GM12872 (cell line): ENCODE data around the gene ROBO1.

ENCODE experiments used
- CTCF ChIP-seq: IDR thresholded peaks from 3 replicates; pipeline ENCODE4 v1.5.1; 2011; ENCODE audit warnings: low read depth, mild to moderate bottlenecking, low read length, moderate library complexity; ENCODE audit not compliant: insufficient read depth

Gene ROBO1

GRCh38 chr3:79255702-79256101, 512.1 kb downstream of the ROBO1 start:
- no peak for TF ChIP-seq CTCF

DNA sequence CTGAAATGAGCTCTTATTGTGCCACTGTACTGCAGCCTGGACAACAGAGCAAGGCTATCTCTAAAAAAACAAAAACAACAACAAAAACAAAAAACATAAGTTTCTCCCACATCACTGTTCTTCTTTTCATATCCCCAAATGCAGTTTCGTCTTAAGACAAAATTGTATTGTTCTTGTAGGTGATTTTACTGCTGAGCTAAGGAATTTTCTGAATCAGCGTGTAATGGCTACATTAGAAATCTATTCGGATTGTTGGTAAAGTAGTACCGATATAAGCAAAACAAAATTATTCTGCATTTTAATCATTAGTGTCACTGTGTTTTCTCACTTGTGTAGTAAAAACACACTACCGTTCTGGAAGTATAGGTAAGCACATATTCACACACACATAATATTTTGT, 512.5 kb downstream of the ROBO1 start:
- no peak for TF ChIP-seq CTCF

DNA sequence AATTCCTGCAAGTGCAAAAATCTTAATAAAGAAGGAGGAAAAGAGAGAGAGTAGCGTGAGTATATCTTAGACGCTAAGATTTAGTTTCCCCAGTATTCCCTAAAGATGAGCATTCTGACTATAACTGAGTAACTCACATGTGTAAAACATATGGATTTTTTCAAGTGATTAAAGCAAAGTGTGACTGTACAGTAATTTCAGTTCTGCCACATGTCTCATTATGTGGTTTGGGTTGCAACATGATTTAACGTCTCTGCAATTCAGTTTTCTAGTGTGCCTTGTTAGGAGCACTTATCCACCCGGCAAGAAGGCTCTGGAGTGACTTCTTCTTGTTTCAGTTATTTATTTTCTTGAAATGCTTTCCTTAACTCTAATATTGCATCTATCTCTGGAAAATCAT, 514.1 kb downstream of the ROBO1 start:
- TF ChIP-seq CTCF, result no peak

DNA sequence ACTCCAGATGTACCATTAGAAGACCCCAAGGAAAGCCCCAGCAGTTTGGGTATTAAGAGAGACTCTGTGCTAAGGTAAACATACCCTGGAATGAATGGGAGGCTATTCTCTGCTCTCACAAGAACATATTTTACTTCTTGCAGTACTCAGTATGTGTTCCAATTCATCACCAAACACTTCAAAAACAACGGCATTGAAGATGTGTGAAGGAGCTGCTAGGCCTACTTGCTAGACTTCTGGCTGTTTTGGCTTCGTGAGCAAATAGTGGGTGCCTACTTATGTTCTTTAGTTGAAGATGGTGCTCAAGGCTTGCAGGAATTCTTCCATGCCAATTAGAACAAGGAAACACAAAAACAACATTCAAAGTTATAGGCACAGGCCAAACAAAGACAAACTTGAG, 514.5 kb downstream of the ROBO1 start:
- no peak for TF ChIP-seq CTCF

- no peak for TF ChIP-seq CTCF
Measured at GRCh38 chr3:79250746-79251145, 517.1 kb downstream of the ROBO1 start.

GRCh38 chr3:79249701-79250100, 518.1 kb downstream of the ROBO1 start:
- no peak for TF ChIP-seq CTCF

- TF ChIP-seq CTCF, result no peak
Measured at GRCh38 chr3:79247725-79248043, 520.1 kb downstream of the ROBO1 start.
